WTC11 (cell line): ENCODE data around the gene ZNF202.

Experiments
- CTCF ChIP-seq: fragments of 200-600 bp; IDR thresholded peaks from 2 replicates; pipeline ENCODE4 v1.8.0; 2022; ENCODE audit warnings: antibody characterized with exemption
- MXD4 ChIP-seq: fragments of 250-450 bp; sonication (Bioruptor Pico); IDR thresholded peaks from 2 replicates; pipeline ENCODE4 v1.8.0; 2021; ENCODE audit warnings: mild to moderate bottlenecking, moderate library complexity, borderline replicate concordance

DNA sequence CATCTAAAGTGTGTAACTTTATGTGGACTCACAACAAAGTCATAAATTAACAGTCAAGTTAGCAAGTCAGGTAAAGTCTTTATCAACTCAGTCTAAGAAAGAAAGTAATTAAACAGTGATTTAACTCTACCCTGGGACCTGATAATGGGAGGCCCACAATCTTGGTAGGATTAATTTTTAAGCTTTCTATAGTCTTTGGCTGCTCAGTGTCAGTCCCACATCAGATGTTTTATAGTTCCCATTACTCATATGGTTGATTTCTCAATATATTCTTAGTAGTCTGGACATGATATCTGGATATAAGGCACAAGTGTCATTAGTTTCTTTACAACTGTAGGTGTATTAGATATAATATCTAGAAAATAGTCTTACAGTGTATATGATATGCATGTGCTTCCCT is 48.5 kb downstream of the ZNF202 start:
- no peak for TF ChIP-seq MXD4 (CRISPR knock-in tag)
- no peak for TF ChIP-seq CTCF
